PC-9 (cell line): ENCODE results near the gene FHIP2A.
A peak's percentile ranks its signal among the peaks of the same experiment; 100 is the strongest.

Experiments
- CTCF ChIP-seq: fragments of 200-600 bp; sonication (generic); conservative IDR thresholded peaks from 2 replicates; pipeline ENCODE4 v1.6.1; 2017; ENCODE audit warnings: mixed run types, antibody characterized with exemption, mild to moderate bottlenecking, moderate library complexity
- EZH2 ChIP-seq: fragments of 200-600 bp; sonication (generic); IDR thresholded peaks from 2 replicates; pipeline ENCODE4 v1.8.0; 2017; ENCODE audit warnings: antibody characterized with exemption, low read depth

DNA sequence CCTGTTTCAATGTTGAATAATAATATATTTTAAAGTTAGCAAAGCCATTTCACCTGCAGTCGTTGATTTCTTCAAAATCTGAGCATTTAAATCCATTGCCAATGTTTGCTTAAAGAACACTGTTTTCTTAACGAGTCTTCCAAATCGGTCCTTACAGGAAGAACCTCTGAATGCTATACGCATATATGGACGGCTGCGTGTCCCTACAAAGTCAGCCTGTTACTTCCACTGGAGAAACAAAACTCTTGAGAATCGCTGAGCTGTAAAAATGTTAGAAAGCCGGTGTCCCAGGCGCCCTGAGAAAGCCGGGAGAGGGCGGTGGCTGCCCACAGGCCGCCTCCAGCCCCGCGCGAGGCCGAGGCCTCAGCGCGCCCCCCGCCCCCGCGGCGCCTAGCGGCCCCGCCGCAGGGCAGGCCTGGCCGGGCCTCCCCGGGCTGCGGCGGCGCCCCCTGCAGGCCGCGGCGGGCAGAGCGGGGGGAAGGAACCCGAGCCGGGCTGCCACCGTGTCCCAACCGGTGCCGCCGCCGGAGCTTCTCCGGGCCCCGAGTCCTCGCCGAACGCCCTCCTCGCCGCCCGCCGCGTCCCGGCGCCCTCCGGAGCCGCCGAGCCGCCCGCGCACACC is at the start of gene FHIP2A:
- 0 out of 2 replicates have a peak, but pooled peaks have one; percentile 24 for TF ChIP-seq CTCF
- TF ChIP-seq EZH2 = no peak
